GM19238 (cell line): Measurements from ENCODE around the gene SDHAF3.

Experiments used
- DNase-seq: peaks from one replicate; pipeline ENCODE4 v3.0.0; 2011; ENCODE audit warnings: low spot score; ENCODE audit not compliant: insufficient read length

SDHAF3 gene

DNA sequence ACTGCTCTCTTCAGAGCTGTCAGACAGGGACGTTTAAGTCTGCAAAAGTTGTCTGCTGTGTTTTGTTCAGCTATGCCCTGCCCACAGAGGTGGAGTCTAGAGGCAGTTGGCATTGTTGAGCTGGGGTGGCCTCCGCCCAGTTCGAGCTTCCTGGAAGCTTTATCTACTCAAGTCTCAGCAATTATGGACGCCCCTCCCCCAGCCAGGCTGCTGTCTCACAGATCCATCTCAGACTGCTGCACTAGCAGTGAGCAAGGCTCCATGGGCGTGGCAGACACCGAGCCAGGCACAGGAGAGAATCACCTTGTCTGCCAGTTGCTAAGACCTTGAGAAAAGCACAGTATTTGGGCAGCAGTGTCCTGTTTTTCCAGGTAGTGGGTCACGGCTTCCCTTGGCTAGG, 98.1 kb downstream of the SDHAF3 start:
- no peak for DNase-seq

DNA sequence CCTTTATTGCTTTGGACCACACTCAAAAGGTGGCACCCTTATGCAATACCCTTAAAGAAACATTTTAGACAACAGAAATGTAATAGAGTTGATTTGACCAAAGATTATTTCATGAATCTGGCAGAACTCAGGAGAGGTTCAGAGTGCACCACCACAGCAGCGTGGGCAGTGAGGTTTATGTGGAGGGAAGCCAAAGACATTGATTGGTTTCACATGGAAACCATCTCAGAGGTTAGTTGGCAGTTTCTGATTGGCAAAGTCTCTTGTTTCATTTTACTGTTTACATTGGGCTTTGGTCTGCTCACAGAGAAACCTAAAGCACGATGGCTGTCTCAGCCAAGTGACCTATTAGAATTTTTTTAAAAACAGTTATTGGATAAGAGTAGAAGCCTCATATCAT, 101.3 kb downstream of the SDHAF3 start:
- no peak for DNase-seq

DNA sequence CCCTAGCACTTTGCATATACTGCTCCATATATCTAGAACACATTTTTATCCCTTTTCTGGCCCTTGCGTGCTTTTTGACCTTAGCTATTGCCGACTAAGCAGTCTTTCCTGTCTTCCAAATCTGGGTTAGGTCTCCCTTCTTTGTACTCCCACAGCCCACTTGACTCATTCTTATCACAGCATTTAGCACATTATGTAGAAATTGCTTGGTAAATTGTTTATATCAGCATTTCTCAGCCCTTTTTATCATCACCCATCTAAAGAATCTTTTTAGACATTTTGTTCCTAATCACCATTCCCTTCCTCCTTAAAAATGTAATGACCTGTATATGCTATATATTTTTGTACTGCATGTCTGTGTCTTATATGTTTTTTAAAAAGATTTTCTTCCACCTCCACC, 101.7 kb downstream of the SDHAF3 start:
- no peak for DNase-seq

DNA sequence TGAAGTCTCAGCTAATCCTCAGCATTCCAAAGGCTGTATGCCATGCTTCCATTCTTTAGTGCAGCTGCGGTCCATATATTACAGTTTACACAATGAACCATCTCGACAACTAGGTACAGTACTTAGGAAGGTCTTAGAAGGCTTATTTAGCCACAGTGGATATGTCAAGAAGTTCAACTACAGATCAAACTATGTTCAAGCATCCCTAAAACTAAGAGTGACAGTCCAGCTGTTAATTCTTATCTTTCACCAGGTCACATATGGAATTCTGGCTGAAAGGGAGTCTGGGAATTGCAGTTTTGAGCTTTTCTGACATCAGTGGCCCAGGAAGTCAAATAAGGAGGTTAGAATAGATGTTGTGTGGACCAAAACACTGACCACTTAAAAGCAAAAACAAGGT, 106.8 kb downstream of the SDHAF3 start:
- DNase-seq: no peak

DNA sequence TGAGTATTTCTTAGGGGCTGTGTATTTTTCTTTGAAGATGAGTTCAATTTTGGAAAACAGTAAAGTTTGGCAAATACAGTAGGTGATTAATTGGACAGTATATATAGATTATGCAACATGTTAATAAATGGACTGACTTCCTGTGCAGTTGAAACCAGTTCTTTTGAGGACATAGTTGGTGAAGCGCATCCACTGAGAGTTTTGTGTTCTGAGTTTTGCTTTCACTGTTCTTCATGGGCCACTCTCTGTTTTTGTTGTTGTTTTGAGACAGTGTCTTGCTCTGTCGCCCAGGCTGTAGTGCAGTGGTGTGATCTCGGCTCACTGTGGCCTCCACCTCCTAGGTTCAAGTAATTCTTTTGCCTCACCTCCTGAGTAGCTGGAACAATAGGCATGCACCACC, 109.0 kb downstream of the SDHAF3 start:
- DNase-seq: no peak
